ENCODE measurements around the gene F5.
"Not testable (repeated sequence)": the region's sequence is repeated elsewhere in the genome, so short reads cannot be mapped to it uniquely, and the experiment has no call there.

The F5 gene

DNA sequence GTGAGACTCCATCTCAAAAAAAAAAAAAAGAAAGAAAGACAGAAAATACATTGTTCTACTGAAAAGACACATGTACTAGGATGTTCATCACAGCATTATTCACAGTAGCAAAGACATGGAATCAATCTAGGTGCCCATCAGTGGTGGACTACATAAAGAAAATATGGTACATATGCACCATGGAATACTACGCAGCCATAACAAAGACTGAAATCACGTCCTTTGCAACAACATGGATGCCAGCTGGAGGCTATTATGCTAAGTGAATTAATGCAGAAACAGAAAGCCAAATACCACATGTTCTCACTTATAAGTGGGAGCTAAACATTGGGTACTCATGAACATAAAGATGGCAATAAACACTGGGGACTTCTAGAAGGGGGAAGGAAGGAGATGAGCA, 51.6 kb downstream of the F5 start:
- no peak for DNase-seq

DNA sequence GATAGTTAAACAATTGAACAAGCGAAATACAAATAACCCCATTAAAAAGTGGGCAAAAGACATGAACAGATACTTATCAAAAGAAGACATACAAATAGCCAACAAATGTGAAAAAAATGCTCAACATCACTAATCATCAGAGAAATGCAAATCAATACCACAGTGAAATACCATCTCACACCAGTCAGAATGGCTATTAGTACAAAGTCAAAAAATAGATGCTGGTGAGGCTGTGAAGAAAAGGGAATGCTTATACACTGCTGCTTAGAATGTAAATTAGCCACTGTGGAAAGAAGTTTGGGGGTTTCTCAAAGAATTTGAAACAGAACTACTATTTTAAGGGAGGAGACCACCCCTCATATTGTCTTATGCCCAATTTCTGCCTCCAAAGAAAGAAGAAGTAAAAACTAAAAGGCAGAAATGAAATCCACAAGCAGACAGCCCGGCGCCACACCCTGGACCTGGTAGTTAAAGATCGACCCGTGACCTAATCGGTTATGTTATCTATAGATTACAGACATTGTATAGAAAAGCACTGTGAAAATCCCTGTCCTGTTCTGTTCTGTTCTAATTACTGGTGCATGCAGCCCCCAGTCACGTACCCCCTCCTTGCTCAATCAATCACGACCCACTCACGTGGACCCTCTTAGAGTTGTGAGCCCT, 52.6 kb downstream of the F5 start:
- DNase-seq: not testable (repeated sequence)

DNA sequence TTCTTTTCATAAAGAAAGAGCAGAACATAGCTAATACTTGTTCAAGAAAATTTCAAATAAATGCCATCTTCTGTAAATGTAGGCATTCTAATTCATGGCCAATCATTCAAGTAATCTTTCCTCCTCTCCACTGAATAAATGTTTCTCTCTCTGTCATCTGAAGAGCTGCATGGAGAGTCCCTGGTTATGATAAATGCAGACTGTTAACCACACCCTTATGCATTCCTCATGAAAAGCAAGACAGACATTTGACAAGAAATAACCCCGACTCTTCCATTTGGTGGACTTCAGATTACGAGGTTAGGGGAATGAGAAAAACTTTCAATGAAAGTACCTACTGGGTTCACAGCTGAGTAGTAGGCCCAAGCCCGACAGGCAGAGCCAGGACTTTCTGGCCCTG, 55.8 kb downstream of the F5 start:
- DNase-seq: no peak

GRCh38 chr1:169529068-169529642, 57.1 kb downstream of the F5 start:
- DNase-seq: no peak

- DNase-seq: no peak
Measured at GRCh38 chr1:169528215-169529067, 57.8 kb downstream of the F5 start.

GRCh38 chr1:169527451-169528214, 58.6 kb downstream of the F5 start:
- DNase-seq: no peak

DNA sequence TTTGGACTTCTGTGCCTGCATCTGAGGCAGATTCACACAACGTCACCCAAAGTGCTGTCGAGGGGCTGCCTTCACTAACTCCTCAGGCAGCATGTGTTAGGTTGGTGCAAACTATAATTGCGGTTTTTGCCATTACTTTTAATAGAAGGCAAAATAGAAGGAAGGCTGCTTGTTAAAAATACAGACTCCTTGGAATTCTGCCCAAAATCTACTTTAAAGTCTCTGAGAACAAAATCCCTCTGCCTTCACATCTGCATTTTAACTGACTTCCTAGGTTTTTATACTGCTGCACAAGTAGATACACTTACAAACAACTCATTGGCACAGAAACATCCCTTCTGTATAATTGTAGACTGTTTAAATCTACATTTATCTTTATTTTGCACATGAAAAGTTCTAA, 59.3 kb downstream of the F5 start:
- no peak for DNase-seq

DNA sequence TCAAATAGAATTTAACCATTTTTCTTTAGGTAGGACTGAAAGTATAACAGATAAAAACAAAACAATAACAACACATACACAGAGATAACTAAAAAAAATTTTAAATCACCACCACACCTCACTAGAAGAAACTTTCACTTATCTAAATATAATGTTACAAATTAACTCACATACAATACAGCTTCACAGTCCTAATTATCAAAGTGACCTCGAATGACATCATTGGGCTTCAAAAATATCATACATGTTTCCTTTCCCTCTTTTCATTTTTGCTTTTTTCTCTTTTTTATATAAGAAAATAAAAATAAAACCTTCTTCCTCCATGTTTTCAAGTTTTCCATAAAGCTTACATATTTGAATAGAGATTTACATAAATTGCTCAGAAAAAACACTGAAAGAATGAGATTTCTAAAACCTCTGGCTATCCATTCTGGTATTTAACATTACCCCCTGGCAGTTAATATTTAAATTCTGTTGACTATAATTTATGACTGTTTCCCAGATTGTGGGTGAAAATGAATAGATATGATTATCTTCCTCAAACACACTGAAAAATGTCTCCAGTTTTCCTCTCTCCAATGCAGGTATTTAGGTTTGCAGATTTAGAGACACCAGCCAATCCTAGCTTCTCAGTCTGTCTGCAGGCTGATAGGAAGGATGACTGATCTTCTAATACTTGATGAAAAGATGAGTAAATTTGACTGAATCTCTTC, 60.0 kb downstream of the F5 start:
- no peak for DNase-seq

GRCh38 chr1:169525391-169525790, 60.9 kb downstream of the F5 start:
- DNase-seq: no peak

DNA sequence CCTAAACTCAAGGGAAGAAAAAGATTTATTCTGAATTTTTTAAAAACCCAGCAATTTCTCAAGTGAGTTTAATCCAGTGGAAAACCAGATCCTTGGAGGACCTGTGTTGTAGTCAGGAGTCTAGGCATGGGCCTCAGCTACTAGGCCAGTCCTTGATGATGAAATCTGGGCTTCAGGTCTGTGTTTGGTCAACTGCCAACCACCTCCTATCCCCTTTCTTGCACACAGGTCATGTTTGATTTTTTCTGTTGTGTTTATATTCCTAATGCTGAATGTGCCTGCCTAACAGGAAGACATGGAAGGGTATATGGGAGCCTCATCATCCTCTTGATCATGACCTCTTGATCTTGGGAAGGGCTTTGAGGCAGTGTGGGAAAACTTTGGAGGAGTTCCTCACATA, 62.4 kb downstream of the F5 start:
- DNase-seq: no peak

- no peak for DNase-seq
Measured at GRCh38 chr1:169521226-169521625, 65.1 kb downstream of the F5 start.

GRCh38 chr1:169517558-169518186, 68.6 kb downstream of the F5 start:
- DNase-seq: no peak

GRCh38 chr1:169515641-169516040, 70.6 kb downstream of the F5 start:
- no peak for DNase-seq

DNA sequence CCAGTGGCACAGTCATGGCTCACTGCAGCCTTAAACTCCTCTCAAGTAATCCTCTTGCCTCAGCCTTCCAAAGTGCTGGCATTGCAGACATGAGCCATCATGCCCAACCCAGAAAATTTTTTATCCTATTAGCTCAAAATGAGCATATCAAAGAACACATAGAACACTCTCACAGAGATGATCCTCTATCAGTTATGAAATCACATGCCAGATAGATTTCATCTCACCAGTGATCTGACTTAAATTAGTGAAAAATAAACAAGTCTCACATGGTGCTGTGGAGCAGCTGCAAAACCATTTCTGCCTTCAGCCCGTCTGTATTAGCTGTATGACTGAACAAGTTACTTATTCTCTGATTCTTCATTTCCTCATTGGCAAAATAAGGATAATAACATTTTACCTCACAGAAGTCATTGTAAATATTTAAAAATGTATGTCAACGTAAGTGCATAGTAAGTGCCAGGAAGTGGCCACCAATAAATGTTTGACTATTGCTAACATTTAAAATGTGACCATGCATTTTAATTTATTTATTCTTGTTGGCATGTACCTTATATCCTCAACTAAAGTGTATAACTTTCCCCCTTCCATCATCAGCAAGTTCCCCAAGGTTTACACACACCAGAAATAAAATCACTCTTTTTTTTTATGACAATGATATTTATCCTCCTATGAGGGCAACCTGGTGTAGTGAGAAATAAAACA, 71.6 kb downstream of the F5 start:
- DNase-seq: no peak

- DNase-seq: no peak
Measured at GRCh38 chr1:169513208-169513607, 73.1 kb downstream of the F5 start.

DNA sequence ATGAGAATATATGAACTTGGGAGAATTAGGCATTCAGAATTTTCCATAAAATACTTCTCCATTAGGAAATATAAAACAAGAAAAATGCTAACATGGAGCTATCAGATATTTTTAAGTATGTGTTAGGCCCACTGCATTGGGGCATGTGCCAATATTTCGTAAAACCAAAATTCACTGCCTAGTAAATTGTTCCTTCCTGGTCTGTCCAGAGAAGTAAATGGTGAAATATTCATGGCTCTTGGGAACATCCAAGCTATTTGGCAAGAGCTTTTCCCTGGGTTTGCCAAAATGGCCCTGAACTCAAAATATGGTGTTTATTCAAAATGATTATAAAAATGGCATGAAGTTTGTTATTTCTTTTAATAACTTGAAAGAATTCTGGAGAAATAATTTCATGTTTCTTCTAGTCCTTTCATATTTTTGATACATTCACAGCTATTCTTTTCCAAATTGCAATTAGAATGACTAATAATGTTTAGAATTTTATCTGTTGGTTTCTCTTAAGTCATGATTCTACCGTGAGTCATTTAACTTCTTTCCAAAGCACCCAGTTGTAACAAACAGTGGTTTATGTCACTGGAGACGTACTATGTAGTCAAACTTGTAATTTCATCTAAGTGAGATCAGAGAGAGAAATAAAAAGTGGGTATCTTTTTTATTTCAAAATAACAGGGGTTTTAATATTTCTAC, 74.8 kb downstream of the F5 start:
- no peak for DNase-seq

GRCh38 chr1:169510060-169510459, 76.2 kb downstream of the F5 start:
- DNase-seq: no peak

- DNase-seq: no peak
Measured at GRCh38 chr1:169509354-169509753, 76.9 kb downstream of the F5 start.

GRCh38 chr1:169508432-169509338, 77.6 kb downstream of the F5 start:
- DNase-seq: no peak

- DNase-seq: no peak
Measured at GRCh38 chr1:169507413-169507812, 78.9 kb downstream of the F5 start.

All from activated CD4-positive, alpha-beta T cell treated with anti-CD3 and anti-CD28 coated beads, Interleukin-2, amount 50 U/mL, for 48 hours (primary cell).